Loucy (cell line): Measurements from ENCODE around the gene ECM2.

Experiments used
- H2AFZ ChIP-seq: fragments of 200-600 bp; sonication (generic); 2 replicates; pipeline ENCODE4 v1.6.0; 2016; ENCODE audit warnings: antibody characterized with exemption, mild to moderate bottlenecking, low read length, moderate library complexity
- H3F3A ChIP-seq: fragments of 200-600 bp; 2 replicates; pipeline ENCODE4 v1.6.0; 2016; ENCODE audit warnings: antibody characterized with exemption, low read depth, mild to moderate bottlenecking
- H3K27me3 ChIP-seq: fragments of 200-600 bp; sonication (generic); 2 replicates; pipeline ENCODE4 v1.6.1; 2014; ENCODE audit warnings: low read length, mild to moderate bottlenecking; ENCODE audit not compliant: insufficient read depth, poor library complexity, severe bottlenecking
- H3K36me3 ChIP-seq: fragments of 200-600 bp; sonication (generic); 2 replicates; pipeline ENCODE4 v1.6.1; 2016; ENCODE audit warnings: low read length; ENCODE audit not compliant: insufficient read depth
- H3K4me1 ChIP-seq: fragments of 200-600 bp; sonication (generic); 2 replicates; pipeline ENCODE4 v1.5.1; 2014; ENCODE audit warnings: low read length, mild to moderate bottlenecking; ENCODE audit not compliant: insufficient read depth, poor library complexity, severe bottlenecking
- H3K4me2 ChIP-seq: fragments of 200-600 bp; sonication (generic); 2 replicates; pipeline ENCODE4 v1.6.0; 2014; ENCODE audit warnings: antibody characterized with exemption, low read length, low read depth, mild to moderate bottlenecking; ENCODE audit not compliant: poor library complexity, severe bottlenecking
- H3K4me3 ChIP-seq: fragments of 200-600 bp; sonication (generic); 2 replicates; pipeline ENCODE4 v1.5.1; 2014; ENCODE audit warnings: low read length, mild to moderate bottlenecking, mixed read lengths; ENCODE audit not compliant: poor library complexity, severe bottlenecking
- H3K79me2 ChIP-seq: fragments of 200-600 bp; sonication (generic); 2 replicates; pipeline ENCODE4 v1.6.1; 2014; ENCODE audit warnings: low read length; ENCODE audit not compliant: insufficient read depth
- H3K9ac ChIP-seq: fragments of 200-600 bp; sonication (generic); 2 replicates; pipeline ENCODE4 v1.6.0; 2014; ENCODE audit warnings: mild to moderate bottlenecking, low read depth, low read length, moderate library complexity; ENCODE audit not compliant: poor library complexity, severe bottlenecking
- H3K9me2 ChIP-seq: fragments of 200-600 bp; sonication (generic); replicated peaks from 2 replicates; pipeline ENCODE4 v1.6.1; 2016; ENCODE audit warnings: low read depth, low read length, mixed read lengths
- H3K9me3 ChIP-seq: fragments of 200-600 bp; sonication (generic); 2 replicates; pipeline ENCODE4 v1.6.1; 2014; ENCODE audit warnings: mild to moderate bottlenecking, antibody characterized with exemption, low read length, low read depth; ENCODE audit not compliant: insufficient read depth
- H4K20me1 ChIP-seq: fragments of 200-600 bp; sonication (generic); 2 replicates; pipeline ENCODE4 v1.6.0; 2014; ENCODE audit warnings: antibody characterized with exemption, low read length, mild to moderate bottlenecking; ENCODE audit not compliant: insufficient read depth, poor library complexity, severe bottlenecking
- CTCF ChIP-seq: fragments of 200-600 bp; sonication (generic); conservative IDR thresholded peaks from 2 replicates; pipeline ENCODE4 v1.5.1; 2014; ENCODE audit warnings: mild to moderate bottlenecking, antibody characterized with exemption, low read length
- EZH2phosphoT487 ChIP-seq: fragments of 200-600 bp; IDR thresholded peaks from 2 replicates; pipeline ENCODE4 v1.6.1; 2018; ENCODE audit warnings: antibody characterized with exemption, mild to moderate bottlenecking, moderate library complexity, borderline replicate concordance

The ECM2 gene

GRCh38 chr9:92562461-92562967 lies 26.7 kb upstream of the ECM2 start:
- Histone ChIP-seq H2AFZ (no peak overlapping the region), H3K4me1 (peaks cover 40% of the 10 kb centered on the region), H3F3A (no peaks in the 10 kb centered on the region), H3K27me3 (no peaks in the 10 kb centered on the region), H3K9me3 (no peaks in the 10 kb centered on the region; the same call in 1 of the 2 replicates), H3K36me3 (no peaks in the 10 kb centered on the region), H4K20me1 (no peaks in the 10 kb centered on the region), H3K9me2 (no peaks in the 10 kb centered on the region), H3K79me2 (no peaks in the 10 kb centered on the region), H3K9ac (no peak overlapping the region), H3K4me2 (no peak overlapping the region), H3K4me3 (no peak overlapping the region)
- no peak for TF ChIP-seq EZH2phosphoT487

GRCh38 chr9:92561374-92562330 lies 25.9 kb upstream of the ECM2 start:
- Histone ChIP-seq H3K27me3 (no peaks in the 10 kb centered on the region), H3K9ac (no peak overlapping the region), H2AFZ (no peak overlapping the region), H3K9me2 (no peaks in the 10 kb centered on the region), H3K4me2 (peak overlapping the region; percentile 33), H4K20me1 (no peaks in the 10 kb centered on the region), H3K79me2 (no peaks in the 10 kb centered on the region), H3K4me3 (no peak overlapping the region), H3K36me3 (no peaks in the 10 kb centered on the region), H3K9me3 (no peaks in the 10 kb centered on the region; the same call in 1 of the 2 replicates), H3K4me1 (peaks cover 40% of the 10 kb centered on the region), H3F3A (no peaks in the 10 kb centered on the region)
- TF ChIP-seq EZH2phosphoT487 (no peak), CTCF (no peak)

- Histone ChIP-seq H3K36me3 (no peaks in the 10 kb centered on the region), H2AFZ (no peak overlapping the region), H3K4me2 (no peak overlapping the region), H3K9me2 (no peaks in the 10 kb centered on the region), H4K20me1 (no peaks in the 10 kb centered on the region), H3K9me3 (no peaks in the 10 kb centered on the region), H3K4me1 (peaks cover 21% of the 10 kb centered on the region), H3F3A (no peaks in the 10 kb centered on the region), H3K4me3 (no peak overlapping the region), H3K27me3 (no peaks in the 10 kb centered on the region), H3K9ac (no peak overlapping the region), H3K79me2 (no peaks in the 10 kb centered on the region)
- TF ChIP-seq EZH2phosphoT487 (no peak), CTCF (no peak)
Measured at GRCh38 chr9:92558612-92559374, 23.0 kb upstream of the ECM2 start.
